G401 (cell line): ENCODE data around the gene BCKDK. TPM values are rescaled to one million over a fixed set of nuclear protein-coding genes. Genes with fewer than 3 reads are reported as not detected.
"Not testable (repeated sequence)": the region's sequence is repeated elsewhere in the genome, so short reads cannot be mapped to it uniquely, and the experiment has no call there.

Source experiments
- DNase-seq: peaks from one replicate; pipeline ENCODE4 v3.0.0-alpha.2; 2015; ENCODE audit warnings: low spot score
- in situ Hi-C: cut with HindIII; loops from 2 replicates; pipeline ENCODE4 v1.10.0; 2016; ENCODE audit warnings: low sequenced_read_pairs, mixed read lengths
- total RNA-seq: library from RNA; depleted of rRNA; stranded (reverse); fragments of >200 nt; shearing (Covaris generic); gene quantifications from 2 replicates; pipeline ENCODE4 v1.2.3, GENCODE V29; 2014

Gene BCKDK
- total RNA-seq, 1 experiment from 2014 or later, result 52.5 TPM

DNA sequence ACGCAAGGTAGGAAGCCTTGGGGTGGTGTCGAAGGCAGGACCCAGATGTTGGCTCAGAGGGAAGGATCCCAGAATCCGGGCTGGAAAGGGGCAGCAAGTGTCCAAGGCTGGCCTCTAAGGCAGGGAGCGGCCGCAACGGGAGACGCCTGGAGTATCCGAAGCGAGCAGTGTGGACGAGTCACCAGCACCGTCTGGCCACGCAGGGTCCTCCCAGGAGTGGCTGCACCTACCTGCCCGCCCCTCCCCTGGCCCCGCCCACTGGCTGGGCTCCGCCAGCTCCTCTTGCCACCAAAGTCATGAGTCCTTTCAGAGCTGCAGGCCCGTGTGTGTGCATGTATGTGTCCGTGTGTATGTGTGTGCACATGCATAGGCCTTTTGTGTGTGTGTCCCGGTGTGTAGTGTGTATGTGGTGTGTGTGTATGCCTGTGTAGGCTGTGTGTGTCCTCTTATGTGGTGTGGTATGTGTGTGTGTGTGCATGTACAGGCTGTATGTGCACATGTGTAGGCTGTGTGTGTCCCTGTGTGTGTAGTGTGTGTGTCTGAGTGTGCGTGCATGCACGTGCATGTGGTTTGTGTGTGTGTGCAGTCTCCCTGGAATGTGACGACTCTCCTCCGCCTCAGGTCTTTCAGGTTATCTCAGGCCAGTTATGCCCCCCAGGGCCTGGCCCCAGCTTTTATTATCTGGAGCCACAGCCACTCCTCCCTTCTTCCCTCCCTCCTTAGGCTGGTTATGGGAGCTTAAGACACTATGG lies 27.5 kb downstream of the BCKDK start, which contains the start of gene PRSS8:
TSS of gene PRSS8 (minus strand) at position 193 of the 752 bp plus-strand sequence. CDS start 229 bp downstream, outside the sequence.
- DNase-seq, result peak; percentile 32
- in situ Hi-C loops, result no loop called here

DNA sequence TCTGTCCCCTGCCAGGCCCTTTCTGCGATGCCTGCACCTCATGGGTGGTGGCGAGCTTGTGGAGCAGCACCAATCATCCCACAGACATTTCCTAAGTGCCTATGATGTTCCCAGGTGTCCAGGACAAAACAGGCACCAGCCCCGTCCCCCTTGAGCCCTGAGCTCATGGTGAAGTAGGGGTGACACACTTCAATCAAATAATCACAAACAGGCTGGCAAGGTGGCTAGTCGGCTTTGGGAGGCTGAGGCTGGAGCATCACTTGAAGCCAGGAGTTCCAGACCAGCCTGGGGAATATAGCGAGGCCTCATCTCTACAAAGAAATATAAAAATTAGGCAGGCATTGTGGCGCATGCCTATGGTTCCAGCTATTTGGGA lies 28.1 kb downstream of the BCKDK start:
- DNase-seq, result no peak
- in situ Hi-C loops, result no loop called here

DNA sequence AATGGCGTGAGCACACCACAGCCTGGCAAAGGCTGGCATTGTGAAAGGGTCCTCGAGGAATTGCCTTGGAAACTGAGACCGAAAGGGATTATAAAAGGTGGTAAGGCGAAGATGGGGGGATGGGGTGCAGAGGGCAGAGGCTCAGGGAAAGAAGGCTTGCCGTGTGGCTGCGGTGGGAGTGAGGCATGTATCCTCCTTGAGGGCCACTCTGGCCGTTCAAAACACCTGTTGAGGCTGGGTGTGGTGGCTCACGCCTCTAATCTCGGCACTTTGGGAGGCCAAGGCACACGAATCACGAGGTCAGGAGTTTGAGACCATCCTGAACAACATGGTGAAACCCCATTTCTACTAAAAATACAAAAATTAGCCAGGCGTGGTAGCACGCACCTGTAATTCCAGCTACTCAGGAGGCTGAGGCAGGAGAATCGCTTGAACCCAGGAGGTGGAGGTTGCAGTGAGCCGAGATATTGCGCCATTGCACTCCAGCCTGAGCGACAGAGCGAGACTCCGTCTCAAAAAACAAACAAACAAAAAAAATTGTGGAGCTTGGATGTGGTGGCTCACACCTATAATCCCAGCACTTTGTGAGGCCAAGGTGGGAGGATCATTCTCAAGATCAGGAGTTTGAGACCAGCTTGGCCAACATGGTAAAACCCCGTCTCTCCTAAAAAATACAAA lies 28.8 kb downstream of the BCKDK start:
- in situ Hi-C loops, result not testable (repeated sequence)

GRCh38 chr16:31138621-31139578 lies 30.7 kb downstream of the BCKDK start:
- in situ Hi-C loops, result no loop called here
- DNase-seq, result no peak

More for the DNA sequence above, 28.8 kb downstream of the BCKDK start:
- not testable (repeated sequence) for DNase-seq

DNA sequence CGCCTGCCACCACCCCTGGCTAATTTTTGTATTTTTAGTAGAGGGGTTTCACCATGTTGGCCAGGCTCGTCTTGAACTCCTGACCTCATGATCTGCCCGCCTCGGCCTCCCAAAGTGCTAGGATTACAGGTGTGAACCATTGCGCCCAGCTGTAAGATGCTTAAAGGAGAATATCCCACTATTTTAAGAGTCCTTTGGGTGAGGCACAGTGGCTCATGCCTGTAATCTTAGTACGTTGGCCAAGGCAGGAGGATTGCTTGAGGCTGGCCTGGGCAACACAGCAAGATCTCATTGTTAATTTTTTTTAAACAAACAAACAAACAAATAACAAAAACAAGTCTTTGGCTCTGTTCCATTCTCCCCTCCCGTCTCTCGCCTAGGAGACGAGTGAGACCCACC lies 32.9 kb downstream of the BCKDK start:
- in situ Hi-C loops, DNase-seq: not testable (repeated sequence)

DNA sequence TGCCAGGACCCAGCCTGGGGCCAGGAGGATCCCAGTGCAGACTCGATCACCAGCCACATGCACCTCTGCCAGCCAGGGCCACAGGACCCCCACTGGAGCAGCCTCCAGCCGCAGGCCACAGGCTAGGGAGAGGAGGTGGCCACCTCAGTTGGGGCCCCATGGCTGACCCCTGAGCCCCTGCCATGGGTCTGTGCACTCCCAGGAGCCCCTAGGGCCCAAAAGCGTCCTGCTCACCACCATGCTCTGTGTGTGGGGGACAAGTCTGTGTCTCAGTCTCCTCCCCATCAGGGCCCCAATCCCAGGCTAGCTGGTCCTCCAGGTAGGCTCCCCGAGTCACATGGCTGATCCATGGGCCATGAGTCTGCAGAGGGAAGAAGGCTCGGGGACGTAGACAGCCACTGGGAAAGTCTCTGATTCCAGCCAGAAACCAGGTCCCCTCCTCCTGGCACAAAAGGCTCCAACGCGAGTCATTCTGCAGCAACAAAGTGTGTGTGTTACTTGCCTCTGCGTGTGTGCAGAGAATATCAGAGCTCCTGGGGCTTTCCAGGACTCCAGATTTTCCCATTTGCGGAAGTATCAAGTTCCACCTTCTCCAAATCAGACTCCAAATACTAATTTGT lies 33.4 kb downstream of the BCKDK start:
- in situ Hi-C loops, result no loop called here
- no peak for DNase-seq

GRCh38 chr16:31142109-31143010 lies 34.2 kb downstream of the BCKDK start:
- in situ Hi-C loops, result no loop called here
- peak; percentile 97 for DNase-seq

DNA sequence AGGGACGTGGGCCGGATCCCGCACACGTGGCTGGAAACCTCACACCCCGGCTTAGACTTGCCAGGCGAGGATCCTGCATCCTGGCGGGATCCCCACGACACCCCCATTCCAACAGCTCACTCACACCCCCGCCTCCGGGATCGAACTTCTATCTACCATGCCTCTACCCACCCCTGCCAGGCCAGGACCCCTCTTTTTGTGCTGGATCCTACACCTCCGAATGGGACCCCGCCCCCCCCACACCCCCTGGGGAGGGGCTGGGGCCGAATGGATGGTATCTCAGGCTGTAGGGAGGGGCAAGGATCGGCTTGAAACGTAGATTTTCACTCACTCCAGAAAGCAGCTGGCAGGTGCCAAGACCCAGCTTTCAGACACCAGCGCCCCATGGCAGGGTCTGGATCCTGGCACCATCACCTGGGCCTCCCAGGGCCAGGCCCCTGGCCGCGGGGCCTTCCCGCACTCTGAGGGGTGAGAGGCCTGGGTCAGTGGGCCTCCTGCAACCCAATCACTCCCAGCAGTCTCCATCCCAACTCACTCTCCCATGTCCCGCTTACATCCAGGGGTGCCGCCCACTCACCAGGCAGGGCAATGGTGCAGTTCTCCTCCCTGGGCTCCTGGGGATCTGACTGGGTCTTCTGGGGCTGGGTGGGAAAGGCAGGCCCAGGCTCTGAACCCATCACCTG lies 35.0 kb downstream of the BCKDK start:
- in situ Hi-C loops, result no loop called here

GRCh38 chr16:31143694-31144148 lies 35.5 kb downstream of the BCKDK start:
- no peak for DNase-seq
- in situ Hi-C loops, result no loop called here

More for the DNA sequence above, 35.0 kb downstream of the BCKDK start:
- no peak for DNase-seq

GRCh38 chr16:31144418-31144817 lies 36.2 kb downstream of the BCKDK start:
- DNase-seq, in situ Hi-C loops: not testable (repeated sequence)

GRCh38 chr16:31145398-31145990 lies 37.3 kb downstream of the BCKDK start:
- DNase-seq, result peak; percentile 11
- in situ Hi-C loops, result no loop called here

DNA sequence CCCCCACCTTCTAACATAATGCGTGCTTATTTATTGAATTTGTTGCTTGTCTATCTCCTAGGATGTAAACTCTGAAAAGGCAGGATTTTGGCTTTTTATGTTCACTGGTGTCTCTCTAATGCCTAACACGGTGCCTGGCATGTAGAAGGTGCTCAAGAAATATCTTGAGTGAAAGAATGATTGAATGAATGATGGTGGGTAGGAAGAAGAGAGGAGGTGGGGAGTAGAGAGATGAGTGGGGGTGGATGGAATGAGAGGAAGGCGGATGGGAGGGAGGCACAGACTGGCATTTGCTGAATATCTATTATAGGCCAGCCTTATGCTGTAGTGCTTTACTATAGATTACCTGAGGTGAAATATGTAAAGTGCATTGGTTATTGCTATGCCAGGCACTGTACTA lies 39.4 kb downstream of the BCKDK start:
- DNase-seq, result no peak
- in situ Hi-C loops, result no loop called here

- no peak for DNase-seq
- in situ Hi-C loops, result no loop called here
Measured at GRCh38 chr16:31148281-31148728, 40.1 kb downstream of the BCKDK start.

DNA sequence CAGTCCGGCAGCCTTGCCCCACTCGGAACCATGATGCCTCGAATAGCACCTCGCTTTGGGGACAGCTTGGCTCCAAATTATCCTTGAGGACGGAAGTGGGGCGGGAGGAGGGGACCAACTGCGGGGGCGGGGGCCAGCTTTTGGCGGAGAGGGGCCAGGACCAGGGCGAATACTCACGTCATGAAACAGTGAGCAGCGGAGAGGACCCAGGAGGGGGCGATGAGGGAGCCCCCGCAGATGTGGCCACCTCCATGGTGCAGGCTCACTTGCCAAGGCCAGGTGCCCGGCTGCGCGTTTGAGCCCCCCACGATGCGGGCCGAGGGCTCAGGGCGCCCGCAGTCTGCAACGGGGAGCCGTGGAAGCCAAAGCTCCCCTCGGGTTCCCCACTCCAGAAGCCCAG lies 40.7 kb downstream of the BCKDK start:
- DNase-seq, result no peak
- in situ Hi-C loops, result no loop called here

DNA sequence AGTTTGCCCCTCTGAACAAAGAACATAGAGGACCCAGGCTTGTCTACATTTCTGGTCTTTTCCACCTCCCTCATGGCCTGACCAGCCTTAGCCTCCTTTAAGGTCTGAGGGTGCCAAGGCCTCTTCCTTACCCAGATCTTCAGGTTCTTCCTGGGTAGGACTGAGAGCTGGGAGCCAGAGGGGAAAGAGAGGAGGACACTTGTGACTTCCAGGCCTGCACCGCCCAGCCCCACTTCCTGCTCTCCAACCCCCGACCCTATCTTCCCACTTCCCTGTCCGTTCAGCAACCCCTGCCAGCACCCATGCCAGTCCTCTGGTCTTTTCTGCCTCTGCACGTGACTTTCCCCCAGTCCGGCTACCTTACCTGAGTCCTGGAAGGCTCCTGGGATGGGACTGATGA lies 41.1 kb downstream of the BCKDK start:
- no peak for DNase-seq
- in situ Hi-C loops, result no loop called here

GRCh38 chr16:31149894-31150890 lies 42.0 kb downstream of the BCKDK start, which contains the start of gene PRSS36:
TSS of gene PRSS36 (minus strand) at chr16:31150066. CDS start at chr16:31150035, 31 bp downstream.
- in situ Hi-C loops, result no loop called here
- DNase-seq, result no peak
